VCaP (cell line): ENCODE measurements around the gene SLC5A2.

Source experiments
- H3K27ac ChIP-seq: fragments of 450-650 bp; 2 replicates; pipeline ENCODE4 v1.5.1; 2017
- CTCF ChIP-seq: fragments of 450-650 bp; conservative IDR thresholded peaks from 2 replicates; pipeline ENCODE4 v1.5.1; 2017; ENCODE audit warnings: mild to moderate bottlenecking, moderate library complexity

Gene SLC5A2

GRCh38 chr16:31470615-31471014 lies 12.3 kb upstream of the SLC5A2 start:
- no peak for TF ChIP-seq CTCF
- no peak overlapping the region for H3K27ac ChIP-seq

GRCh38 chr16:31471241-31471874 lies 11.6 kb upstream of the SLC5A2 start:
- TF ChIP-seq CTCF = no peak
- H3K27ac ChIP-seq = no peak overlapping the region

GRCh38 chr16:31471875-31472708 lies 10.8 kb upstream of the SLC5A2 start, which contains the start of gene TGFB1I1:
TGFB1I1 (plus strand) TSS chr16:31472152; CDS start chr16:31472189, 37 bp downstream.
- no peak within 1 kb of the TSS for H3K27ac ChIP-seq
- no peak for TF ChIP-seq CTCF

GRCh38 chr16:31472709-31473203 lies 10.2 kb upstream of the SLC5A2 start:
- no peak overlapping the region for H3K27ac ChIP-seq
- TF ChIP-seq CTCF = no peak

GRCh38 chr16:31473264-31473984 lies 9.5 kb upstream of the SLC5A2 start:
- H3K27ac ChIP-seq = no peak overlapping the region
- no peak for TF ChIP-seq CTCF

- no peak for TF ChIP-seq CTCF
- no peak overlapping the region for H3K27ac ChIP-seq
Observed at GRCh38 chr16:31474173-31474714, 8.7 kb upstream of the SLC5A2 start.
